ENCODE results near the gene COL9A3. TPM values are rescaled to one million over a fixed set of nuclear protein-coding genes. Genes with fewer than 3 reads are reported as not detected.

Gene COL9A3
- polyA plus RNA-seq, 2 of the 4 experiments (the other 2 are of a cell fraction) = 0.41 to 0.49 TPM

GRCh38 chr20:62813588-62813987 is 3.3 kb upstream of the COL9A3 start:
- Histone ChIP-seq H3K4me2 (no peak overlapping the region), H3K4me3 (no peak overlapping the region), H3K27ac (no peak overlapping the region), H3K4me1 (peaks cover 25% of the 10 kb centered on the region), H3K9me3 (no peaks in the 10 kb centered on the region)
- FAIRE-seq (no peak), DNase-seq (ENCODE audit: low read depth in 1 of 2, low spot score in 1 of 2) (no peak), ATAC-seq (no peak)
- TF ChIP-seq RNF2 (IDR thresholded peaks at IDR 0.05; ENCODE audit: borderline replicate concordance, low read depth) = no peak
- TF ChIP-seq GATA3 (IDR thresholded peaks at IDR 0.05; ENCODE audit: borderline replicate concordance) = no peak
- TF ChIP-seq NFE2L2 (conservative IDR thresholded peaks at IDR 0.05; ENCODE audit: low read length) = no peak
- TF ChIP-seq RAD21 (conservative IDR thresholded peaks at IDR 0.05 in 1 of 2, IDR thresholded peaks at IDR 0.05 in 1 of 2) = no peak
- no peak for TF ChIP-seq CBX8 (IDR thresholded peaks at IDR 0.05)
- TF ChIP-seq BHLHE40 (IDR thresholded peaks at IDR 0.05; ENCODE audit: low read depth, low read length) = no peak
- no peak for TF ChIP-seq EP300 (IDR thresholded peaks at IDR 0.05)
- TF ChIP-seq FOSL2 (IDR thresholded peaks at IDR 0.05) = no peak
- no peak for TF ChIP-seq FOSL2 (CRISPR knock-in tag; IDR thresholded peaks at IDR 0.05)
- ChIA-PET POLR2A (no interaction called here), CTCF (no interaction called here)
- 86% methylated on average over 6 of the region's 13 CpGs for WGBS (ENCODE audit: missing lambda C conversion rate)

- ATAC-seq (no peak), FAIRE-seq (no peak), DNase-seq (ENCODE audit: low read depth in 1 of 2, low spot score in 1 of 2) (no peak)
- ChIA-PET CTCF (interaction anchor here (1.0 to 1.7 kb wide), 2 partner anchors 8 to 23 kb away, joined by 4 to 8 read pairs; no protein-coding TSS in a partner anchor), POLR2A (no interaction called here)
- Histone ChIP-seq H3K4me2 (no peak overlapping the region), H3K9me3 (no peaks in the 10 kb centered on the region), H3K4me3 (no peak overlapping the region), H3K4me1 (peaks cover 31% of the 10 kb centered on the region), H3K27ac (no peak overlapping the region)
- TF ChIP-seq, protein P1, sequence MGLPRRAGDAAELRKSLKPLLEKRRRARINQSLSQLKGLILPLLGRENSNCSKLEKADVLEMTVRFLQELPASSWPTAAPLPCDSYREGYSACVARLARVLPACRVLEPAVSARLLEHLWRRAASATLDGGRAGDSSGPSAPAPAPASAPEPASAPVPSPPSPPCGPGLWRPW (IDR thresholded peaks at IDR 0.05) = no peak
- TF ChIP-seq, protein P2, sequence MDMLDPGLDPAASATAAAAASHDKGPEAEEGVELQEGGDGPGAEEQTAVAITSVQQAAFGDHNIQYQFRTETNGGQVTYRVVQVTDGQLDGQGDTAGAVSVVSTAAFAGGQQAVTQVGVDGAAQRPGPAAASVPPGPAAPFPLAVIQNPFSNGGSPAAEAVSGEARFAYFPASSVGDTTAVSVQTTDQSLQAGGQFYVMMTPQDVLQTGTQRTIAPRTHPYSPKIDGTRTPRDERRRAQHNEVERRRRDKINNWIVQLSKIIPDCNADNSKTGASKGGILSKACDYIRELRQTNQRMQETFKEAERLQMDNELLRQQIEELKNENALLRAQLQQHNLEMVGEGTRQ (IDR thresholded peaks at IDR 0.05) = no peak
- TF ChIP-seq GATA3 (IDR thresholded peaks at IDR 0.05; ENCODE audit: borderline replicate concordance) (no peak), PBX3 (IDR thresholded peaks at IDR 0.05) (no peak), ZNF302 (CRISPR knock-in tag; IDR thresholded peaks at IDR 0.05) (no peak), RFX5 (IDR thresholded peaks at IDR 0.05) (no peak), TFCP2L1 (CRISPR knock-in tag; IDR thresholded peaks at IDR 0.05) (no peak)
- WGBS (ENCODE audit: missing lambda C conversion rate) = 92% methylated on average over 9 of the region's 13 CpGs
These were observed 2.7 kb upstream of the COL9A3 start for GRCh38 chr20:62814060-62814708.

- DNase-seq (ENCODE audit: low read depth in 1 of 2, low spot score in 1 of 2) (no peak), FAIRE-seq (no peak), ATAC-seq (no peak)
- no peaks in the 10 kb centered on the region for H3K9me3 ChIP-seq
- ChIA-PET CTCF (interaction anchor here (0.8 to 1.7 kb wide), 4 partner anchors 8 to 32 kb away, joined by 3 to 8 read pairs (median 4); no protein-coding TSS in a partner anchor), POLR2A (no interaction called here)
- peak overlapping the region; percentile 13; the same call in 1 of the 3 replicates for H3K4me2 ChIP-seq
- TF ChIP-seq JUN (IDR thresholded peaks at IDR 0.05) (no peak), KDM1A (IDR thresholded peaks at IDR 0.05; ENCODE audit: low read depth) (no peak), HOXB13 (CRISPR knock-in tag; IDR thresholded peaks at IDR 0.05; ENCODE audit: low read depth) (no peak), SREBF2 (IDR thresholded peaks at IDR 0.05) (no peak), POLR2AphosphoS2 (conservative IDR thresholded peaks at IDR 0.05; ENCODE audit: low read length) (no peak), PBX3 (IDR thresholded peaks at IDR 0.05) (0 out of 2 replicates have a peak, but pooled peaks have one; percentile 22), MYC (IDR thresholded peaks at IDR 0.05; ENCODE audit: borderline replicate concordance, low read length) (no peak)
- peak overlapping the region in 1 of 2 experiments; percentile 52; a peak in 2 of 6 replicates for H3K27ac ChIP-seq
- 78% methylated on average over 11 of the region's 12 CpGs for whole genome bisulfite sequencing (ENCODE audit: missing lambda C conversion rate)
- peaks cover 36% of the 10 kb centered on the region for H3K4me1 ChIP-seq
- no peak overlapping the region for H3K4me3 ChIP-seq
These were observed 2.2 kb upstream of the COL9A3 start for GRCh38 chr20:62814709-62815065.

Data from A549 (cell line).